Mammary epithelial cell (primary cell): Measurements from ENCODE around the gene HIGD1A.

Experiments
- CTCF ChIP-seq, 2 donors: IDR thresholded peaks in 1 of 2; conservative IDR thresholded peaks in 1 of 2; 2 replicates each; pipeline ENCODE4 v1.5.1; 2011 to 2012; ENCODE audit warnings: inconsistent platforms in 2 of 2, low read length in 2 of 2, mild to moderate bottlenecking in 2 of 2, control low read depth in 1 of 2, low read depth in 1 of 2; ENCODE audit not compliant: insufficient read depth in 1 of 2; ENCODE audit errors: extremely low read depth in 1 of 2
- EZH2 ChIP-seq: IDR thresholded peaks from 2 replicates; pipeline ENCODE4 v1.6.1; 2012; ENCODE audit warnings: low read length, inconsistent platforms, borderline replicate concordance

DNA sequence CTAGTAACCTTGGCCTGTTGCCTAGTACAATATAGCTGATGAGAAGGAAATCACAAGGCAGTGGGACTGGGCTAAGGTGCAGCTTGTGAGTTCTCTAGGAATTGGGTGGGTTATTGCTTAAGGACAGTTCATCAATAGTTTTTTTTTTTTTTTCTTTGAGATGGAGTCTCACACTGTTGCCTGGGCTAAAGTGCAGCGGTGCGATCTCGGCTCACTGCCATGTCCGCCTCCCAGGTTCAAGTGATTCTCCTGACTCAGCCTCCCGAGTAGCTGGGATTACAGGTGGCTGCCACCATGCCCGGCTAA, 16.4 kb upstream of the HIGD1A start:
- TF ChIP-seq CTCF (conservative IDR thresholded peaks at IDR 0.05 in 1 of 2, IDR thresholded peaks at IDR 0.05 in 1 of 2; ENCODE audit: extremely low read depth in 1 of 2, insufficient read depth in 1 of 2, low read depth in 1 of 2, low read length in 2 of 2) (no peak), EZH2 (no peak)
